Measurements from ENCODE around the gene PLD5.
"Not testable (repeated sequence)": the region's sequence is repeated elsewhere in the genome, so short reads cannot be mapped to it uniquely, and the experiment has no call there.

The PLD5 gene

GRCh38 chr1:242133351-242133750 lies 391.1 kb downstream of the PLD5 start:
- no peak for DNase-seq (ENCODE audit: low read depth in 2 of 2)
- no peak for TF ChIP-seq CTCF (IDR thresholded peaks at IDR 0.05; ENCODE audit: low read depth, low read length)

GRCh38 chr1:242132121-242132817 lies 392.2 kb downstream of the PLD5 start:
- TF ChIP-seq CTCF (IDR thresholded peaks at IDR 0.05; ENCODE audit: low read depth, low read length), result no peak
- no peak for DNase-seq (ENCODE audit: low read depth in 2 of 2)

More at GRCh38 chr1:242133351-242133750, 391.1 kb downstream of the PLD5 start:
- no peak overlapping the region for H3K4me3 ChIP-seq (replicated peaks in 1 of 2; ENCODE audit: low read depth in 2 of 2, low read length in 2 of 2)

GRCh38 chr1:242128951-242129502 lies 395.5 kb downstream of the PLD5 start:
- DNase-seq (ENCODE audit: low read depth in 2 of 2), result no peak
- no peak for TF ChIP-seq CTCF (IDR thresholded peaks at IDR 0.05; ENCODE audit: low read depth, low read length)
- H3K4me3 ChIP-seq (replicated peaks in 1 of 2; ENCODE audit: low read depth in 2 of 2, low read length in 2 of 2), result no peak overlapping the region

More at GRCh38 chr1:242132121-242132817, 392.2 kb downstream of the PLD5 start:
- no peak overlapping the region for H3K4me3 ChIP-seq (replicated peaks in 1 of 2; ENCODE audit: low read depth in 2 of 2, low read length in 2 of 2)

GRCh38 chr1:242120432-242120831 lies 404.1 kb downstream of the PLD5 start:
- H3K4me3 ChIP-seq (replicated peaks in 1 of 2; ENCODE audit: low read depth in 2 of 2, low read length in 2 of 2), result no peak overlapping the region
- TF ChIP-seq CTCF (IDR thresholded peaks at IDR 0.05; ENCODE audit: low read depth, low read length), result no peak
- no peak for DNase-seq (ENCODE audit: low read depth in 2 of 2)

GRCh38 chr1:242100921-242101320 lies 423.6 kb downstream of the PLD5 start:
- no peak overlapping the region for H3K4me3 ChIP-seq (replicated peaks in 1 of 2; ENCODE audit: low read depth in 2 of 2, low read length in 2 of 2)
- TF ChIP-seq CTCF (IDR thresholded peaks at IDR 0.05; ENCODE audit: low read depth, low read length), result no peak
- DNase-seq (ENCODE audit: low read depth in 2 of 2), result no peak

- H3K4me3 ChIP-seq (replicated peaks in 1 of 2; ENCODE audit: low read depth in 2 of 2, low read length in 2 of 2); DNase-seq (ENCODE audit: low read depth in 2 of 2): not testable (repeated sequence)
Observed at GRCh38 chr1:242097283-242097682, 427.2 kb downstream of the PLD5 start.

GRCh38 chr1:242093116-242093515 lies 431.4 kb downstream of the PLD5 start:
- no peak overlapping the region for H3K4me3 ChIP-seq (replicated peaks in 1 of 2; ENCODE audit: low read depth in 2 of 2, low read length in 2 of 2)
- TF ChIP-seq CTCF (IDR thresholded peaks at IDR 0.05; ENCODE audit: low read depth, low read length), result no peak
- no peak for DNase-seq (ENCODE audit: low read depth in 2 of 2)
